GM23248 (cell line): ENCODE measurements around the gene MRPL38.
"Not testable (repeated sequence)": the region's sequence is repeated elsewhere in the genome, so short reads cannot be mapped to it uniquely, and the experiment has no call there.

Source experiments
- EZH2 ChIP-seq: fragments of 200-600 bp; sonication (generic); IDR thresholded peaks from 2 replicates; pipeline ENCODE4 v1.6.1; 2018; ENCODE audit warnings: antibody characterized with exemption, mild to moderate bottlenecking; ENCODE audit not compliant: insufficient read depth, poor library complexity, severe bottlenecking
- EZH2phosphoT487 ChIP-seq: fragments of 200-600 bp; sonication (generic); IDR thresholded peaks from 2 replicates; pipeline ENCODE4 v1.6.1; 2018; ENCODE audit warnings: antibody characterized with exemption, moderate library complexity, mild to moderate bottlenecking, low read depth; ENCODE audit not compliant: insufficient read depth

DNA sequence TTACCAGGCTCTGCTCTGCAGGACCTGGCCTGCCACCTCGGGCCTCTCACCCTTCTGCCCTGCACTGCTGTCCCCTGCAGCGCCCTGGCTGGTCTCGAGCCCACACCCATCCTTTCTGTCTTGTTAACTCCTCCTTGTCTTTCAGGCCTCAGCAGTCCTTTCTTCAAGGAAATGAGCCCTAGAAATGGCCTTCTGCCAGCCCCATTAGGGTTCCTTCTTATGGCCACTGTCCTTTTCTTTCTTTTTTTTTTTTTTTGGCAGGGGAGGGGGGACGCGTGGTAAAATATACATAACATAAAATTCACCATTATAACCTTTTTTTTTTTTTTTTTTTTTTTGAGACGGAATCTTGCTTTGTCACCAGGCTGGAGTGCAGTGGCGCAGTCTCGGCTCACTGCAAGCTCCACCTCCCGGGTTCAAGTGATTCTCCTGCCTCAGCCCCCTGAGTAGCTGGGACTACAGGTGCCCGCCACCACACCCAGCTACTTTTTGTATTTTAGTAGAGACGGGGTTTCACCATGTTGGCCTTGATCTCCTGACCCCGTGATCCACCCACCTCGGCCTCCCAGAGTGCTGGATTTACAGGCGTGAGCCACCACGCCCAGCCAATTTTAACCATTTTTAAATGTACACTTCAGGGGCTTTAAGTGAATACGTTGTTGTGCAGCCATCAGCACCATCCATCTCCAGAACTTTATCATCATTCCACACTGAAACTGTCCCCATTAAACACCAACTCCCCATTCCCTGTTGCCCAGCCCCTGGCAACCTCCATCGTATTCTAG, 39.1 kb downstream of the MRPL38 start:
- TF ChIP-seq EZH2, EZH2phosphoT487: not testable (repeated sequence)
